ENCODE measurements around the gene CCDC47. TPM values are rescaled to one million over a fixed set of nuclear protein-coding genes. Genes with fewer than 3 reads are reported as not detected.

CCDC47 gene
- total RNA-seq, 1 experiment from 2014 or later, result 104 TPM

- Histone ChIP-seq H3K27me3 (replicated peaks; ENCODE audit: insufficient read depth, low read depth, low read length, poor library complexity) (no peaks in the 10 kb centered on the region), H3K36me3 (ENCODE audit: insufficient read depth, low read length, poor library complexity, severe bottlenecking) (peaks cover 8% of the 10 kb centered on the region), H3K4me1 (ENCODE audit: insufficient read depth, low read length, poor library complexity, severe bottlenecking) (peaks cover 30% of the 10 kb centered on the region), H3K27ac (ENCODE audit: low read depth, low read length, poor library complexity, severe bottlenecking) (no peak overlapping the region), H3K4me3 (ENCODE audit: low read depth, low read length, poor library complexity, severe bottlenecking) (no peak overlapping the region), H3K9me3 (ENCODE audit: low read depth, low read length, poor library complexity, severe bottlenecking) (no peaks in the 10 kb centered on the region)
- ChIA-PET CTCF (no interaction called here), POLR2A (ENCODE audit: low non-redundant PET) (interaction anchor here (0.6 kb wide), 1 partner anchor 37 kb away, joined by 3 read pairs; no protein-coding TSS in a partner anchor)
- intact Hi-C loops (cut with micrococcal nuclease; ENCODE audit: unreplicated experiment), result no loop called here
- no peak for DNase-seq (ENCODE audit: low spot score)
- BruUV-seq (replicated peaks), result no TSS peak
- TF ChIP-seq CTCF (conservative IDR thresholded peaks at IDR 0.05; ENCODE audit: low read depth, low read length) (no peak), EZH2 (IDR thresholded peaks at IDR 0.05; ENCODE audit: borderline replicate concordance, low read depth, low read length, poor library complexity, severe bottlenecking) (no peak)
Observed at GRCh38 chr17:63703029-63703428, 70.4 kb downstream of the CCDC47 start.

DNA sequence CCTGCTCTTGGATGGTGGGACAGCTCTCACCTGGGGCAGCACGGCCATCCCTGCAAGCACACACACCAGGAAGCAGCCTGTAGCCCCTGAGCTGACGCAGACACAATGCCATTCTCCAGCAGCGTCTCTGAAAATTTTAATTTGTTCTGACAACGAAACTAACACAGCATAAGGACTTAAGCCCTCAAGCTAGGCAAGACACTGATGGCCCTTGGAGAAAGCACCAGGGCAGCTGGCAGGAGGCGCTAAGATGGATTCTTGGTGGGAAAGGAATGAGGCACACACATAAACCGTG lies 70.7 kb downstream of the CCDC47 start:
- intact Hi-C loops (cut with micrococcal nuclease; ENCODE audit: unreplicated experiment), result no loop called here
- Histone ChIP-seq H3K9me3 (ENCODE audit: low read depth, low read length, poor library complexity, severe bottlenecking) (no peaks in the 10 kb centered on the region), H3K4me1 (ENCODE audit: insufficient read depth, low read length, poor library complexity, severe bottlenecking) (peaks cover 33% of the 10 kb centered on the region), H3K27me3 (replicated peaks; ENCODE audit: insufficient read depth, low read depth, low read length, poor library complexity) (no peaks in the 10 kb centered on the region), H3K36me3 (ENCODE audit: insufficient read depth, low read length, poor library complexity, severe bottlenecking) (peaks cover 8% of the 10 kb centered on the region), H3K4me3 (ENCODE audit: low read depth, low read length, poor library complexity, severe bottlenecking) (no peak overlapping the region), H3K27ac (ENCODE audit: low read depth, low read length, poor library complexity, severe bottlenecking) (no peak overlapping the region)
- DNase-seq (ENCODE audit: low spot score), result no peak
- POLR2A ChIA-PET (ENCODE audit: low non-redundant PET), result interaction anchor here (0.6 kb wide), 2 partner anchors 11 to 36 kb away, joined by 3 read pairs; no protein-coding TSS in a partner anchor
- CTCF ChIA-PET, result no interaction called here
- BruUV-seq (replicated peaks), result no TSS peak
- TF ChIP-seq CTCF (conservative IDR thresholded peaks at IDR 0.05; ENCODE audit: low read depth, low read length) (no peak), EZH2 (IDR thresholded peaks at IDR 0.05; ENCODE audit: borderline replicate concordance, low read depth, low read length, poor library complexity, severe bottlenecking) (no peak)

GRCh38 chr17:63701868-63702720 lies 71.3 kb downstream of the CCDC47 start:
- ChIA-PET POLR2A (ENCODE audit: low non-redundant PET) (interaction anchor here (0.6 kb wide), 3 partner anchors 12 to 180 kb away, joined by 3 read pairs; no protein-coding TSS in a partner anchor), CTCF (no interaction called here)
- BruUV-seq (replicated peaks), result no TSS peak
- TF ChIP-seq CTCF (conservative IDR thresholded peaks at IDR 0.05; ENCODE audit: low read depth, low read length), result no peak
- no peak for TF ChIP-seq EZH2 (IDR thresholded peaks at IDR 0.05; ENCODE audit: borderline replicate concordance, low read depth, low read length, poor library complexity, severe bottlenecking)
- H3K36me3 ChIP-seq (ENCODE audit: insufficient read depth, low read length, poor library complexity, severe bottlenecking), result peaks cover 8% of the 10 kb centered on the region
- H3K9me3 ChIP-seq (ENCODE audit: low read depth, low read length, poor library complexity, severe bottlenecking), result no peaks in the 10 kb centered on the region
- H3K4me3 ChIP-seq (ENCODE audit: low read depth, low read length, poor library complexity, severe bottlenecking), result no peak overlapping the region
- DNase-seq (ENCODE audit: low spot score), result no peak
- no peak overlapping the region for H3K27ac ChIP-seq (ENCODE audit: low read depth, low read length, poor library complexity, severe bottlenecking)
- H3K27me3 ChIP-seq (replicated peaks; ENCODE audit: insufficient read depth, low read depth, low read length, poor library complexity), result no peaks in the 10 kb centered on the region
- intact Hi-C loops (cut with micrococcal nuclease; ENCODE audit: unreplicated experiment), result loop anchor here (2.0 kb wide), 1 partner anchor 133 kb away; no protein-coding TSS in a partner anchor
- H3K4me1 ChIP-seq (ENCODE audit: insufficient read depth, low read length, poor library complexity, severe bottlenecking), result peaks cover 37% of the 10 kb centered on the region

All from A673 (cell line).